Suppressor macrophage treated with lipopolysaccharide for 1 hour (primary cell): ENCODE results near the gene ALG12.

Experiments used
- DNase-seq, 3 donors: peaks; one replicate each; pipeline ENCODE4 v3.0.0-alpha.2; 2020 to 2022

ALG12 gene

GRCh38 chr22:49945042-49945794 is 27.0 kb upstream of the ALG12 start:
- peak; percentile 45 to 75 (median 61) for DNase-seq

DNA sequence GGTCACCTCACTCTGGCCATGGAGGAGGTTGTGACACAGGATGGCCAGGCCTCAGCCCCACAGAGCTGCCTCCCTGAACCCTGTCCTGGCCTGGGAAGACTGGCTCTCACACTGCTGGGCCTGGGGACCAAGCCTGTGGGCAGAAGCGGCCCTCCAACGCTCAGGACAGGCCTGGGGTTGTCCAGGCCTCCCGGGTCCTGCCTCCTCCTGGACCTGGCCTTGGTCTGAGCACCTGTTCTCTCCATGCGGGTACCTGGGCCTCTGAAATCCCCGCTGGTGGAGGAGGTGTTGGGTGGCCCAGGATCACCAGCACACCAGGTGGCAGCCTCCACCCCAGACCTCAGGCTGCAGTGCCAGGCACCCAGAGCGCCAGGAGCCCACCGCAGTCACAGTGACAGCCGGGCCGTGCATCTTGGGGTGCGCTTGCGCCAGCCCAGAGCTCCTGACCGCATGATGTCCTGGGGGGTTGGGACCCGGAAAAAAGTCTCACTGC is 26.2 kb upstream of the ALG12 start:
- no peak for DNase-seq

DNA sequence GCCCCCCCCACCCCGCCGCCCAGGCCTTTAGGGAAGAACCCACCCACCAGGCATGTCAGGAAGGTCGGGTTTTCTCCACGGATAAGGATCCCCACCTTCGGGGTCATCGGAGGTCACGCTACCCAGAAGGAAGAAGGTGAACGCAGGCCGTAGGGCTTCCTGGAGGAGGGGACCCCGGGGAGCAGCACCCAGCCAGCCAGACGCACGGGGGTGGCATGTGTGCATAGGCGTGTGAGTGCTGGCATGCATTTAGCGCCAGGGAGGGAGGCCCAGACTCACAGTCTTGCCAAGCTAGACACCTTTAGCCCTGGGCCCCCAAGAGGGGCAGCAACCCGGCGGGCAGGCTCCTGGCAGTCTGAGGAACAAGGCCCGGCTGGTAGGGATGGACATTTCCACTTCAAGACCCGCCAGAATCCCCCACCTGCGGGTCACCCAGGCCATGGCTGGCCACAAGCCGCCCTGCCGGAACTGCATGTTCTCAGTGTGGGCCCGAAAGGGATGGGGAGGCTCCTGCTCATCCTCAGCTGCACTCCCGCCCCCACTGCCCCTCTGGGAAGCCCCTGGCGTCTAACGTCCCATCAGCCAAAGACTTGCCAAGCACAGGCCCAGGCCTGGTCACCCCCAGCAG is 25.6 kb upstream of the ALG12 start:
- DNase-seq: no peak

- DNase-seq: no peak
Measured at GRCh38 chr22:49943405-49943765, 25.1 kb upstream of the ALG12 start.

DNA sequence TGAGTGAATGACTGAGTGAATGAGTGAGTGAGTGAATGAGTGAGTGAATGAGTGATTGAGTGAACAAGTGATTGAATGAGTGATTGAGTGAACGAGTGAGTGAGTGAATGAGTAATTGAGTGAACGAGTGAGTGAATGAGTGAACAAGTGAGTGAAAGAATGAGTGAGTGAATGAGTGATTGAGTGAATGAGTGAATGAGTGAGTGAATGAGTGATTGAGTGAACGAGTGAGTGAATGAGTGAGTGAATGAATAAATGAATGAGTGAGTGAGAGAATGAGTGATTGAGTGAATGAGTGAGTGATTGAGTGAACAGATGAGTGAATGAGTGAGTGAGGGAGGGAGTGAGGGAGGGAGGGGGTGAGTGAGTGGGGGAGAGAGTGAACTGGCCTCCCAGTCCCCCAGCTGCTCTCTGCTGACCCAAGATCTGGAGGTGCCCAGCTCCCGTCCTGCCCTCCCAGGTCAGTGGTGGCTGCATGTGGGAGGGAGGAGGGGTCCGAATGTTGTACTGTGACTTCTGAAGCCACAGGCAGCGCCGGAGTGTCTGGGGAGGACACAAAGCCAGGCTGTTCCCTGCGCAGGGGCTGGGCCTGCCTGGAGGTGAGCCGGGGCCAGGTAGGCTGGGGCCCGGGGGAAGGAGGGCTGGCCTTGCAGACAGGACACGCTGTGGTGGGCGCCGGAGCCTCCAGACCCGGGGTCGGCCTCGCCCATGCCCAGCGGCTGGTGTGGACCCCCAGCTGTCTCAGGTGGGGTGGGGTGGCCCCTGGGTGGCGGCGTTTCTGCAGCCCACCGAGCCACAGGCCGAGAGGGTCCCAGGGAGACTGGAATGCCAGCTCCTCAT is 24.5 kb upstream of the ALG12 start:
- DNase-seq: no peak

DNA sequence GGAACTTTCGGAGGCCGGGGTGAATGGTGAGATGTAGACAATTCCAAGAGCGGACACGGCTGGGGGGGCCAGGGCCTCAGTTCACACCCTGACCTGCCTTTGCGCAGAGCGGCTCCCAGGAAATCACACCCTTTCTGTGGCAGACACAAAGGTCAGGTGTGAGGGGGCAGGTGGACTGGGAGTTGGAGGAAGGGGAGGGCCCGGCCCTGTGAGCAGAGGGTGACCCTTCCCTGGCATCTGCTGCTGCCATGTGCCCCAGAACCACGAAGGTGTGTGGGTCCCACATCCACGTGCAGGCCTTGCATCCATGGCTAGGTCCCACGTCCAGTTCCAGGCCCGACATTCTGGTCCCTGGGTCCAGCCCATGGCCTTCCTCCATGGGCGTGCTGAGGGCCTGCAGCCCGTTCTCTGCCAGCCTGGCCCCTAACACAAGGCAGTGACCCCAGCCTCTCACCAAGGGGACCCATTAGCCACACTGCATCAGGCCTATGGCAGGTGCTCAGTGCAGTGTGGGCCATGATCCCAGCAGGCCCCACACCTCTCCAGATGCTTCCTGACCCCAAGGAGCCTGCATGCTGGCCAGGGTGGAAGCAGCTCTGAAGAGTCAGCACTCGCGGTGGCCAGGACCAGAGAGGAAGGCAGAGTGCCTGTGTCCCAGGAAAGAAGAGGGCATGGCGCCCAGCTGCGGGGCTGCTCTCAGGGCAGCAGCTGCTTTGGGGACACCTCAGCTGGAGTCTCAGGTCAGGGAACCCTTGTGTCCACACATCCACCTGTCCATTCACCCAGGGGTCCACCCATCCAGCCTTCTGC is 23.5 kb upstream of the ALG12 start:
- no peak for DNase-seq

DNA sequence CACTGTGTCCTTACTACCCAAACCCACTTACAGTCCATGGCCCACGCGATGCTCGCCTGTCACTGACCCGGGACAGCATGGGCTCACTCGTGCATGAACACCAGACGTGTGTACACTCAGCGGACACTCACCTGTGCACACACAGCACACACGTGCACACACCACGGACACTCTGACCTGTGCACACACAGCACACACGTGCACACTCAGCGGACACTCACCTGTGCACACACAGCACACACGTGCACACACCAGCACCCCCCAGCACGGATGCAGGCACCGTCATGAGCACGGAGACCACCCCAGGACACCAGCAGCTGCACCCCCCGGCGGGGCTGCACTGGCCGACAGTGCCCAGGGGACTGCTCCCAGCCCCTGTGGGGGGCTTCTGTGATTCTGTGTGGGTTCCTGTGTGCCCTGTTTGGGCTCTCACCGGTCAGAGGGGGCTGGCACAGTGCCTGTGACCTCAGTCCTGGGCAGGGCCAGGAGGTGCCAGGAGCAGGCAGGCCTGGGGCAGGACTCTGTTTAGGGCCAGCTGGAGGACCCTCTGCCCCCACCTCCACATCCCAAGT is 20.4 kb upstream of the ALG12 start:
- DNase-seq: no peak

- no peak for DNase-seq
Measured at GRCh38 chr22:49937758-49938564, 19.7 kb upstream of the ALG12 start.

- no peak for DNase-seq
Measured at GRCh38 chr22:49936973-49937757, 18.9 kb upstream of the ALG12 start.

- DNase-seq: peak; percentile 100
Measured at GRCh38 chr22:49936018-49936972, 18.1 kb upstream of the ALG12 start.

DNA sequence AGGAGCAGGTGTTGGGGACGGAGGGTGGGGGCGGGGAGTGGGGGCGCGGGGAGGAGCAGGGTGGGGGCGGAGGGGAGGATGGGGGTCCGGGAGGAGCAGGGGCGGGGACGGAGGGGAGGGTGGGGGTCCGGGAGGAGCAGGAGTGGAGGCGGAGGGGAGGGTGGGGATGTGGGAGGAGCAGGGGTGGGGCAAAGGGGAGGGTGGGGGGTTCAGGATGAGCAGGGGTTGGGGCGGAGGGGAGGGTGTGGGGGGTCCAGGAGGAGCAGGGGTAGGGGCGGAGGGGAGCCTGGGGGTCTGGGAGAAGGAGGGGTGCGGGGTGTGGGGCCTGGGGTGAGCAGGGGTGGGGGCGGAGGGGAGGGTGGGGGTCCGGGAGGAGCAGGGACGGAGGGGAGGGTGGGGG is 17.3 kb upstream of the ALG12 start:
- peak in 1 of 3 donors; percentile 56 for DNase-seq

DNA sequence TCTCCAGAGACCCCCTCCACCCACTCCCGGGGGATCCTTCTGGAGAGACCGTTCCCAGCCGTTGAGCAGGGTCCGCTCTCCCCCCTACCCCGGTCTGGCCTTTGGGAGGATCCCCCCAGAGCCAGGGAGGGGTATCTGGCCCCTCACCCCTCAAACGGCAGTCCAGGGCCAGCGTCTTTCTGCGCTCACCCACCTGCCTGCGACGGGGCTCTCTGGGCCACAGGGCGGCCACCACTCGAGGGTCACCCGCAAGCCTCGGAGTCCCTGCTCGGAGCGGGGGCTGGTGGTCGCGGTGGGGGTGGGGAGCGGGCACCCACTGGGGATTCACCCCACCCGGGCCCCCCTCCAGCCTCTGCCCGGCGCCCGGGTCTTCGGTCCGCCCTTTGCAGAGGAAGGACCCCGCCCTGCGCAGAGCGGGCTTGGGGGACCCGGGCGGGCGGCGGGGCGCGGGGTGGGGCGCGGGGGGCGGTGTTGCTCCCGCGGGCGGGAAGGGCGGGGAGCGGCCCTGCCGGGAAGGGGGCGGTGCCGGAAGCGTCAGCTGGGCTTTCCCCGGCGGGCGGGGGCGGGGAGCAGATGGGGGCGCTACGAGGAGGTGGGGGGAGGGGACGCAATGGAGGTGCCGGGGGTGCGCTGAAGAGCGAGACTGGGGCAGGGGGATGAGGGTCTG is 16.8 kb upstream of the ALG12 start:
- DNase-seq: peak; percentile 87 to 97 (median 92)

GRCh38 chr22:49934160-49934890 is 16.1 kb upstream of the ALG12 start:
- peak; percentile 57 to 69 (median 61) for DNase-seq

- no peak for DNase-seq
Measured at GRCh38 chr22:49933236-49934159, 15.3 kb upstream of the ALG12 start.

- DNase-seq: peak; percentile 91 to 93 (median 92)
Measured at GRCh38 chr22:49930596-49931412, 12.6 kb upstream of the ALG12 start.

- DNase-seq: no peak
Measured at GRCh38 chr22:49929994-49930575, 11.8 kb upstream of the ALG12 start.
